Neural cell (in vitro differentiated cells): ENCODE data around the gene MYCL.

Experiments used
- CTCF ChIP-seq: fragments of 450-650 bp; IDR thresholded peaks from 2 replicates; pipeline ENCODE4 v1.5.1; 2014; ENCODE audit warnings: antibody characterized with exemption, mild to moderate bottlenecking, moderate library complexity; ENCODE audit not compliant: poor library complexity, severe bottlenecking
- EZH2 ChIP-seq: fragments of 200-600, 300-800 bp; shearing (Covaris generic), sonication (generic); IDR thresholded peaks from 2 replicates; pipeline ENCODE4 v1.6.1; 2014; ENCODE audit warnings: antibody characterized with exemption, low read length, borderline replicate concordance, mild to moderate bottlenecking; ENCODE audit not compliant: insufficient read depth, poor library complexity, severe bottlenecking
- POLR2AphosphoS5 ChIP-seq: IDR thresholded peaks from 2 replicates; pipeline ENCODE4 v1.6.1; 2012
- RAD21 ChIP-seq: fragments of 450-650 bp; conservative IDR thresholded peaks from 2 replicates; pipeline ENCODE4 v1.6.1; 2014; ENCODE audit warnings: antibody characterized with exemption, mild to moderate bottlenecking, moderate library complexity
- REST ChIP-seq: IDR thresholded peaks from 2 replicates; pipeline ENCODE4 v1.6.1; 2012; ENCODE audit warnings: borderline replicate concordance
- SMC3 ChIP-seq: fragments of 450-650 bp; conservative IDR thresholded peaks from 2 replicates; pipeline ENCODE4 v1.6.1; 2014; ENCODE audit warnings: antibody characterized with exemption, mild to moderate bottlenecking, moderate library complexity; ENCODE audit not compliant: poor library complexity

GRCh38 chr1:39892601-39893595, 8.8 kb downstream of the MYCL start:
- TF ChIP-seq CTCF, result no peak
- no peak for TF ChIP-seq EZH2
- TF ChIP-seq REST, result no peak
- no peak for TF ChIP-seq SMC3
- TF ChIP-seq RAD21, result no peak
- no peak for TF ChIP-seq POLR2AphosphoS5
